Coronary artery (tissue), 2 donors: Measurements from ENCODE around the gene ACTA1.

Experiments
- DNase-seq: peaks from one replicate; pipeline ENCODE4 v3.0.0-alpha.2; 2017; ENCODE audit warnings: low spot score
- H3K27ac ChIP-seq, 2 donors: fragments of 200-600 bp; sonication (generic); one replicate each; pipeline ENCODE4 v1.5.1; 2016 to 2019
- H3K4me3 ChIP-seq: fragments of 200-600 bp; sonication (generic); 2 replicates; pipeline ENCODE4 v1.5.1; 2016; ENCODE audit warnings: mild to moderate bottlenecking, moderate library complexity
- CTCF ChIP-seq: fragments of 200-600 bp; sonication (generic); IDR thresholded peaks from one replicate; pipeline ENCODE4 v1.5.1; 2019; ENCODE audit warnings: antibody characterized with exemption

Gene ACTA1

GRCh38 chr1:229432905-229433304 is 989 bp downstream of the ACTA1 start:
- no peak for DNase-seq
- H3K27ac ChIP-seq: no peak overlapping the region
- H3K4me3 ChIP-seq: peak overlapping the region; percentile 61
- no peak for TF ChIP-seq CTCF

GRCh38 chr1:229432116-229432461 is 1.8 kb downstream of the ACTA1 start:
- Histone ChIP-seq H3K4me3 (peak overlapping the region; percentile 61), H3K27ac (no peak overlapping the region)
- DNase-seq: no peak
- TF ChIP-seq CTCF: no peak

- DNase-seq: no peak
- Histone ChIP-seq H3K4me3 (peak overlapping the region; percentile 61), H3K27ac (no peak overlapping the region)
- no peak for TF ChIP-seq CTCF
These were observed 2.4 kb downstream of the ACTA1 start for GRCh38 chr1:229431284-229432115.

- Histone ChIP-seq H3K4me3 (peak overlapping the region; percentile 61), H3K27ac (no peak overlapping the region)
- TF ChIP-seq CTCF: no peak
- DNase-seq: no peak
These were observed 3.1 kb downstream of the ACTA1 start for GRCh38 chr1:229430761-229431283.

- no peak overlapping the region for H3K27ac ChIP-seq
- TF ChIP-seq CTCF: no peak
- no peak overlapping the region for H3K4me3 ChIP-seq
- no peak for DNase-seq
These were observed 5.6 kb downstream of the ACTA1 start for GRCh38 chr1:229428256-229428655.

- DNase-seq: no peak
- Histone ChIP-seq H3K27ac (no peak overlapping the region), H3K4me3 (no peak overlapping the region)
- no peak for TF ChIP-seq CTCF
These were observed 6.3 kb downstream of the ACTA1 start for GRCh38 chr1:229427572-229427971.

- no peak for TF ChIP-seq CTCF
- no peak overlapping the region for H3K4me3 ChIP-seq
- no peak overlapping the region for H3K27ac ChIP-seq
- no peak for DNase-seq
These were observed 8.2 kb downstream of the ACTA1 start for GRCh38 chr1:229425564-229426159.
